Skeletal muscle satellite cell (primary cell): ENCODE results near the gene C15orf62.
A peak's percentile ranks its signal among the peaks of the same experiment; 100 is the strongest.

ENCODE experiments used
- H3K27me3 ChIP-seq: 2 replicates; pipeline ENCODE4 v1.7.0; 2013; ENCODE audit warnings: low read length; ENCODE audit not compliant: control insufficient read depth, insufficient read depth
- H3K36me3 ChIP-seq: 2 replicates; pipeline ENCODE4 v1.7.0; 2013; ENCODE audit warnings: mild to moderate bottlenecking, control low read depth, low read length; ENCODE audit not compliant: insufficient read depth
- H3K4me1 ChIP-seq: 2 replicates; pipeline ENCODE4 v1.7.0; 2013; ENCODE audit warnings: low read length; ENCODE audit not compliant: control insufficient read depth, insufficient read depth
- H3K4me2 ChIP-seq: 2 replicates; pipeline ENCODE4 v1.7.0; 2013; ENCODE audit warnings: mild to moderate bottlenecking, low read length
- H3K4me3 ChIP-seq: 2 replicates; pipeline ENCODE4 v1.7.0; 2013; ENCODE audit warnings: low read length
- H3K9ac ChIP-seq: 2 replicates; pipeline ENCODE4 v1.7.0; 2013; ENCODE audit warnings: mild to moderate bottlenecking, low read depth, low read length, moderate library complexity
- H3K9me3 ChIP-seq: replicated peaks from 2 replicates; pipeline ENCODE4 v1.7.0; 2013; ENCODE audit warnings: mild to moderate bottlenecking, control low read depth, low read length

C15orf62 gene

DNA sequence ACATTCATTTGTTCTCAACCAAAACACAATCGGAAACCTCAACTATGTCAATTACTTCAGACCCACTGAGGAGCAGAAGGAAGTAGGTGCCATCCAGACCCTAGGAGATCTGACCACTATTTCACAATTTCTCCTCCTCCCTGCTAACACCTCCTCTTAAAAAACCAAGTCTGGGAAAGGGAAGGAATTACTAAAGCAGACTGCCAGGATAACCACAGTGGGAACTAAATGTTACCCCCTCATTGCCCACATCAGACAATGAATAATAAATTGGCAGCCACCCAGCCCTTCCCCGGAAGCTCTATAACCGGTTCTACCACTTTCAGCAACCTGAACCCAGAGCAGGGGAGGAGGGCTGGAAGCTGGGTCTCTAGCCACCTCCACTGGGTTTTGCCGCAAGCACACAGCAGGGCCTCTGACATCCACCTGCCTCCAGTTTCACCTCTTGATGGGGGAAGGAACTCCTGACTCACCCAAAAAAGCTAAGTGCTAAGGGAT lies 17.6 kb downstream of the C15orf62 start:
- Histone ChIP-seq H3K4me3 (no peak overlapping the region), H3K9ac (peak overlapping the region; percentile 17), H3K9me3 (no peaks in the 10 kb centered on the region), H3K4me2 (peak overlapping the region; percentile 36), H3K4me1 (peaks cover 25% of the 10 kb centered on the region), H3K27me3 (no peaks in the 10 kb centered on the region), H3K36me3 (peaks cover 8% of the 10 kb centered on the region)

DNA sequence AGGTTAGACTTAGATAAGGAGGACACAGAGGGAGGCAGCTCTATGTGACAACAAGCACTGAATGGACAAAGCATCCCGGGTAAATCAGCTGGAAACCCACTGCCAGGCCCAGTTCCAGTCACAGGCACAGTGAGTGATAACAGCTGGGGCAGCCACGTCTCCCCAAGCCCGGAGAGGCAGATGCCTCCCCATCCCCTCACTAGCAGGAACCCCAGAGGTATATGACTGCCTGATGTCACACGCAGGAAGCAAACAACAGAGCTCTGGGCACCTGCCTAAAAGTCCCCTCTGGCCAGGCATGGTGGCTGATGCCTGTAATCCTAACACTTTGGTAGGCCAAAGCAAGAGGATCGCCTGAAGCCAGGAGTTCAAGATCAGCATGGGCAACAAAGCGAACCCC lies 18.2 kb downstream of the C15orf62 start:
- Histone ChIP-seq H3K36me3 (peaks cover 11% of the 10 kb centered on the region), H3K9ac (peak overlapping the region; percentile 17), H3K4me1 (peaks cover 26% of the 10 kb centered on the region), H3K4me2 (peak overlapping the region; percentile 36), H3K4me3 (no peak overlapping the region), H3K9me3 (no peaks in the 10 kb centered on the region), H3K27me3 (no peaks in the 10 kb centered on the region)

DNA sequence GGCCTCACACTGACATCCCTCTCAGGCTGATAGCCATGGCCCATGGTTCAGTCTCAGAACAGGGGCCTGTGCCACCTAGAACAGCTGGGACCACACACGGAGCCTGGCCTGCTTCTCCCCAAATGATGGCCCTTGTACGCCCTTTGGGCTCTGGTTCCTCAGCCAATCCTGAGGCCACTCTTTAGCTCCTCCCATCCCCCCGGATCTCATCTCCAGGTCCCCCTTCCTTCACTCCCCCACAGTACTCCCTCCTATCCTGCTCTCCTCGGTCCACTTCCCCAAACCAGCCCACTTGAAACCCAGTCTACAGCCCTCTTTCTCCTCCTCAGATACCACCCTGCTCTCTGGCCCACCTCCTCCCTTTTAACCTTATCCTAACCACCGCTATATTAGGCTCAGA lies 19.3 kb downstream of the C15orf62 start:
- no peak overlapping the region for H3K9ac ChIP-seq
- H3K4me1 ChIP-seq, result peaks cover 37% of the 10 kb centered on the region
- H3K36me3 ChIP-seq, result peaks cover 11% of the 10 kb centered on the region

DNA sequence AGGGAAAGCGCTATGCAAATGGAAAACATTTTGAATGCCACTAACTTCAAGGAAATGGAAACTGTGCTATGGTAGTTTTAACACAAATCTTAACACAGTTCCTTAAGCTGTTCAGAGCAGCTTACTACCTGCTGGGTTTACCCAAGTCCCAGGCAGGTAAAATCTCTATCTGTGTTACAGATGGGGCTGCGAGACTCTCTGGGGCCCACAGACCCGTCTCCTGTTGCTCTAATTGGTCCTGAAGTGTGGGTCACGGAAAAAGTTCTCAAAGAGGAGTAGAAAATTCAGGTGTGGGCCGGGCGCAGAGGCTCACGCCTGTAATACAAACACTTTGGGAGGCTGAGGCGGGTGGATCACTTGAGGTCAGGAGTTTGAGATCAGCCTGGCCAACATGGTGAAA lies 20.2 kb downstream of the C15orf62 start:
- Histone ChIP-seq H3K4me3 (no peak overlapping the region), H3K4me1 (peaks cover 38% of the 10 kb centered on the region)

More for the DNA sequence above, 19.3 kb downstream of the C15orf62 start:
- no peak overlapping the region for H3K4me3 ChIP-seq
- H3K27me3 ChIP-seq, result no peaks in the 10 kb centered on the region
- H3K9me3 ChIP-seq, result no peaks in the 10 kb centered on the region
- no peak overlapping the region for H3K4me2 ChIP-seq

DNA sequence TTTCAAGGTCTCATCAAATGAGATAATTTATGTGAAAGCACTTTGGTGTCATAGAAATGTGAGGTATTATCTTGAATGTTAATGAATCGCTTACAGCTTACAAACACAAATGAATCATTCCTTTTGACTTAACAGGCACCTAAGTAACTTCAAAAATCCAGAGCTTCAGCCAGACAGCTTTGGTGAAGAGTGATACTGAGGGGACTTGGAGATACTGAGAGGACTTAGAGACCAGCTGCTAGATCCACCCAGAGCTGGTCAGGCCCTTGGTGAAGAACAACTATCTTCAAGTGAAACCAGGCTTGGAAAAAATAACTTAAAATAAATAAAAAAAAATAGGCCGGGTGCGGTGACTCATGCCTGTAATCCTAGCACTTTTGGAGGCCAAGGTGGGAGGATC lies 20.9 kb downstream of the C15orf62 start:
- Histone ChIP-seq H3K9me3 (no peaks in the 10 kb centered on the region), H3K27me3 (no peaks in the 10 kb centered on the region), H3K36me3 (peaks cover 7% of the 10 kb centered on the region), H3K9ac (no peak overlapping the region), H3K4me2 (no peak overlapping the region), H3K4me1 (peaks cover 38% of the 10 kb centered on the region), H3K4me3 (no peak overlapping the region)

More for the DNA sequence above, 20.2 kb downstream of the C15orf62 start:
- H3K4me2 ChIP-seq, result no peak overlapping the region
- no peaks in the 10 kb centered on the region for H3K27me3 ChIP-seq
- H3K9me3 ChIP-seq, result no peaks in the 10 kb centered on the region
- peaks cover 7% of the 10 kb centered on the region for H3K36me3 ChIP-seq
- H3K9ac ChIP-seq, result no peak overlapping the region

DNA sequence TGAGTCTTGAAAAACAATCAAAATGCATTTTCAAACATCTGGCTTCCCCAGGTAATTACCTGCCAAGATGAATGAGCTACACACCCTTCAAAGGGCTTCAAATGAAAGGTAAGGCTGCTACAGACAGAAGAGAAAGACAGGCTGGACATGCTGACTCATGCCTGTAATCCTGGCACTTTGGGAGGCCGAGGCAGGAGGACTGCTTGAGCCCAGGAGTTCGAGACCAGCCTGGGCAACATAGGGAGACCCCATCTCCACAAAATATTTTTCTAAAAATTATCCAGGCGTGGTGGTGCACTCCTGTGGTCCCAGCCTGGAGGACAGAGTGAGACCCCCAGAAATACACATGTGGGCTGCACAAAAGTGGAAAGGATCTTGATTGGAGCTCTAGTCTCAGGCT lies 22.6 kb downstream of the C15orf62 start:
- H3K9ac ChIP-seq, result no peak overlapping the region
- H3K4me1 ChIP-seq, result peaks cover 26% of the 10 kb centered on the region
- no peaks in the 10 kb centered on the region for H3K27me3 ChIP-seq
- peaks cover 7% of the 10 kb centered on the region for H3K36me3 ChIP-seq
- H3K4me2 ChIP-seq, result no peak overlapping the region
- no peak overlapping the region for H3K4me3 ChIP-seq
- no peaks in the 10 kb centered on the region for H3K9me3 ChIP-seq

DNA sequence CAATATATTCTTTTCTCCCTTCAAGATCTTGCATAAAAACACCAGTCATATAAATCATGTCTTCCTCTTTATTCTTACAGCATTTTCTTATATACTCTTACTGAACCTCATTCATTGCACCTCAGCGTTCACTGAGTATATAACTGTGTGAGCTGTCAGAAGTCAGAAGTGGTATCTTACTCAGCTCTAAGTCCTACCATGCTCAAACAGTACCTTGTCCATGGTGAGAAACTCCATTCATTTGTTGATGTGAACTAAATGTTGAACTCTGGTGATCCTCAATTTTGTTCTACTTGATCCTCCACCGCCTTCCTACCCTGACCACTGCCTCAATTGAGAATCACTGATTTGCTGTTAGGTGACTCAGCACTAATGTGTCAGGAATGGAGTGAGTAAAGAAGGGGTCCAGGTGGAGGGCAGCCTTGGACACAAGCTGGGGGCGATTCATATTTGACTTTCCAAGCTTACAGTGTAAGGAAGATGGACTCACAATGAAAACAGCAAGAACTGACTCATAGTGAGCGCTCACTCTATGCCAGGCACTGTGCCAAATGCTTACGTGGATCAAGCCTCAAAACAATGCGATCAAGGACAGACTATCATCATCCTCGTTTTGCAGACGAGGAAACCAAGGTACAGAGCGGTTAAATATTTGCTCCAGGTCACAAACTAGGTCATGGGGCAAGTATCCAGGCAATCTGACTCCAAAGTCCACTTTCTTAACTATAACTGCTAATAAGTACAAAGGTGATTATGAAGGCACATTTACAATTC lies 23.6 kb downstream of the C15orf62 start:
- Histone ChIP-seq H3K4me2 (peak overlapping the region; percentile 67), H3K4me3 (peak overlapping the region; percentile 15), H3K9ac (no peak overlapping the region), H3K9me3 (no peaks in the 10 kb centered on the region), H3K4me1 (peaks cover 18% of the 10 kb centered on the region), H3K27me3 (no peaks in the 10 kb centered on the region), H3K36me3 (peaks cover 9% of the 10 kb centered on the region)

DNA sequence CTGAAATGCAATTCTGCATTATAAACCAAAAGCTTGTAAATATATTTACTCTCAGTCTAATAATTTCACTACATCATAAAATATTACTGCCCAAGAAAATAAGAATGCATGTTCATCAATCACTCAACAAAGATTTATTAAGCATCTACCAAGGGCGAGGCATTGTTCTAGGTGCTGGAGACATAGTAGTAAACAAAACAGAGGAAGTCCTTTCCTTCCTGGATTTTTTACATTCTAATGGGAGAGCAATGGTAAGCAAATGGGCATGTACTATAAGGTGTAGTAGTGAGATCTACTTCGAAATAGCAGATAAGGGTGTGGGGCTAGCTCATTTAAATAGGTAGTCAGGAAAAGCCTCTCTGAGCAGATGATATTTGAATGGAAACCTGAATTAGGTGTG lies 26.3 kb downstream of the C15orf62 start:
- no peak overlapping the region for H3K9ac ChIP-seq
- no peak overlapping the region for H3K4me3 ChIP-seq
- H3K4me1 ChIP-seq, result peaks cover 13% of the 10 kb centered on the region
- H3K9me3 ChIP-seq, result no peaks in the 10 kb centered on the region
- H3K36me3 ChIP-seq, result peaks cover 11% of the 10 kb centered on the region
- H3K4me2 ChIP-seq, result no peak overlapping the region
- no peaks in the 10 kb centered on the region for H3K27me3 ChIP-seq

DNA sequence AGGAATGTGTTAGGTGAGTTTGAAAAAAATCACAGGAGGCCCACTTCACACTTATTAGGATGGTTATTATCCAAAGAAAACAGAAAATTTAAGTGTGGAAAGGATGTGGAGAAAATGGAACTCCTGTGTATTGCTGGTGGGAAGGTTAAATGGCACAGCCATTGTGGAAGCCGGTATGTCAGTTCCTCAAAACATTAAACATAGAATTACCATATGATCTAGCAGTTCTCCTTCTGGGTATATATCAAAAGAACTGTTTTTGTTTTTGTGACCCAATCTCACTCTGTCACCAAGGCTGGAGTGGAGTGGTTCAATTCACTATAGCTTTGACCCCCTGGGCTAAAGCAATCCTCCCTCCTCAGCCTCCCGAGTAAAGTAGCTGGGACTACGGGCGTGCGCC lies 26.7 kb downstream of the C15orf62 start:
- Histone ChIP-seq H3K36me3 (peaks cover 11% of the 10 kb centered on the region), H3K27me3 (no peaks in the 10 kb centered on the region), H3K4me2 (no peak overlapping the region), H3K9ac (no peak overlapping the region), H3K4me1 (peaks cover 13% of the 10 kb centered on the region), H3K4me3 (no peak overlapping the region), H3K9me3 (no peaks in the 10 kb centered on the region)

DNA sequence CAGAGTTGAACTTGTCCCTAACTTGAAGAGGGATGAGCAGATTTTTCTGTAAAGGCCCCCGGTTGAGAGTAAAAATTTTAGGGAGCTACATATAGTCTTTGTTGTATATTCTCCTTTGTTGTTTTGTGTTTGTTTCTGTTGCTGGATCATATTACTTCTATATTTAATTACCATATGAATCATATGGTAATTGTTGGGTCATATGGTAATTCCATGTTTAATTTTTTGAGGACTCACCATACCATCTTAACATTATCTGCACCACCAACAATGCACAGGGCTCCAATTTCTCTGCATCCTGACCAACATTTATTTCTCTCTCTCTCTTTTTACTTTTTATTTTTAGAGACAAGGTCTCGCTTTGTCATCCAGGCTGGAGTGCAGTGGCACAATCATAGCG lies 29.7 kb downstream of the C15orf62 start:
- Histone ChIP-seq H3K4me3 (no peak overlapping the region), H3K4me1 (no peaks in the 10 kb centered on the region), H3K9me3 (no peaks in the 10 kb centered on the region), H3K4me2 (no peak overlapping the region), H3K36me3 (peaks cover 12% of the 10 kb centered on the region), H3K27me3 (no peaks in the 10 kb centered on the region), H3K9ac (no peak overlapping the region)

DNA sequence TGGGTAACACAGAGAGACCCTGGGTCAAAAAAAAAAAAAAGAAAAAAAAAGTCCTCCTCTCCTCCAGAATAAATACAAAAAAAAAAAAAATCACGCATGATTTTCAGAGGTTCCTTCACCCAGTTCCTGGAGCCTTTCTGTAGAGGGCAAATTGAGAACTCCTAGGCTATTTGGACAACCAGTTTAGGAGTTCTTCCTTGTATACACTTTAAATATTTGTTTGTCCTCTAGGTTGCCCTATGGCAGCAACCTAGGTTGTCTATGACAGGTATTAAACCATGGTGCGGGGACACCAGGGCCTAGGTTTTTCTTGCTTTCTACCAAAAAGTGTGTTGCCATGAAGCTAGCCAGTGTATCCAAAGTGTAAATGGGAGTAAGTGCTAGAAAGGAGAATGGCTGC lies 33.3 kb downstream of the C15orf62 start:
- peaks cover 12% of the 10 kb centered on the region for H3K36me3 ChIP-seq
- no peaks in the 10 kb centered on the region for H3K9me3 ChIP-seq
- no peak overlapping the region for H3K9ac ChIP-seq
- no peak overlapping the region for H3K4me2 ChIP-seq
- peaks cover 10% of the 10 kb centered on the region for H3K4me1 ChIP-seq
- no peaks in the 10 kb centered on the region for H3K27me3 ChIP-seq
- H3K4me3 ChIP-seq, result no peak overlapping the region

DNA sequence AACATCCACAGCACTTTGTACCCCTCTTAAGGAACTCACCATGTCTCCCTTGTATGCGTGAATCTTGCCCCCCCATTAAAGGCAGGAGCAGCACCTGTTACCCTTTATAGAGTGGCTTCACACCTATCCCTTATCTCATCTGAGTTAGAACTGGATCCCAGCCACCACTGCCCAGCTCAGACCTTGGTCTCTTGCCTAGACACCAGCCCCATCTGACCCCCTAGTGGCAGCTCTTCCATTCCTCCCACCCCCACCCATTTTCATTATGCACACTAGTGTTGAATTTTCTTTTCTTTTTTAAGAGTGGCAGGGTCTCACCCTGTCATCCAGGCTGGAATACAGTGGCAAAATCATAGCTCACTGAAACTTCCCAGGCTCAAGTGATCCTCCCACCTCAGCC lies 33.9 kb downstream of the C15orf62 start:
- no peak overlapping the region for H3K4me2 ChIP-seq
- H3K27me3 ChIP-seq, result no peaks in the 10 kb centered on the region
- H3K36me3 ChIP-seq, result peaks cover 9% of the 10 kb centered on the region
- H3K4me3 ChIP-seq, result no peak overlapping the region
- no peaks in the 10 kb centered on the region for H3K9me3 ChIP-seq
- H3K9ac ChIP-seq, result no peak overlapping the region
- H3K4me1 ChIP-seq, result peaks cover 16% of the 10 kb centered on the region
